ENCODE data around the gene PTPRN2.
"Not testable (repeated sequence)": the region's sequence is repeated elsewhere in the genome, so short reads cannot be mapped to it uniquely, and the experiment has no call there.

Gene PTPRN2

DNA sequence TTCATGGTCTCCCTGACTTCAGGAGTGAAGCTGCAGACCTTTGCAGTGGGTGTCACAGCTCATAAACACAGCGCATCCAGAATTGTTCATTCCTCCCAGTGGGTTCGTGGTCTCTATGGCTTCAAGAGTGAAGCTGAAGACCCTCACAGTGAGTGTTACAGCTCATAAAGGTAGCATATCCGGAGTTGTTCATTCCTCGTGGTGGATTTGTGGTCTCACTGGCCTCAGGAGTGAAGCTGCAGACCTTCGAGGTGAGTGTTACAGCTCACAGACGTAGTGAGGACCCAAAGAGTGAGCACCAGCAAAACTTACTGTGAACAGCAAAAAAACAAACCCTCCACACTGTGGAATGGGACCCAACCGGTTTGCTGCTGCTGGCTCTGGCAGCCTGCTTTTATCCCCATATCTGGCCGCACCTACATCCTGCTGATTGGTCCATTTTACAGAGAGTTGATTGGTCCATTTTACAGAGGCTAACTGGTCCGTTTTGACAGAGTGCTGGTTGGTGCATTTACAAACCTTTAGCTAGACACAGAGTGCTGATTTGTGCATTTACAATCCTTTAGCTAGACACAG is 308.8 kb downstream of the PTPRN2 start:
- DNase-seq (ENCODE audit: low read depth) = no peak

DNA sequence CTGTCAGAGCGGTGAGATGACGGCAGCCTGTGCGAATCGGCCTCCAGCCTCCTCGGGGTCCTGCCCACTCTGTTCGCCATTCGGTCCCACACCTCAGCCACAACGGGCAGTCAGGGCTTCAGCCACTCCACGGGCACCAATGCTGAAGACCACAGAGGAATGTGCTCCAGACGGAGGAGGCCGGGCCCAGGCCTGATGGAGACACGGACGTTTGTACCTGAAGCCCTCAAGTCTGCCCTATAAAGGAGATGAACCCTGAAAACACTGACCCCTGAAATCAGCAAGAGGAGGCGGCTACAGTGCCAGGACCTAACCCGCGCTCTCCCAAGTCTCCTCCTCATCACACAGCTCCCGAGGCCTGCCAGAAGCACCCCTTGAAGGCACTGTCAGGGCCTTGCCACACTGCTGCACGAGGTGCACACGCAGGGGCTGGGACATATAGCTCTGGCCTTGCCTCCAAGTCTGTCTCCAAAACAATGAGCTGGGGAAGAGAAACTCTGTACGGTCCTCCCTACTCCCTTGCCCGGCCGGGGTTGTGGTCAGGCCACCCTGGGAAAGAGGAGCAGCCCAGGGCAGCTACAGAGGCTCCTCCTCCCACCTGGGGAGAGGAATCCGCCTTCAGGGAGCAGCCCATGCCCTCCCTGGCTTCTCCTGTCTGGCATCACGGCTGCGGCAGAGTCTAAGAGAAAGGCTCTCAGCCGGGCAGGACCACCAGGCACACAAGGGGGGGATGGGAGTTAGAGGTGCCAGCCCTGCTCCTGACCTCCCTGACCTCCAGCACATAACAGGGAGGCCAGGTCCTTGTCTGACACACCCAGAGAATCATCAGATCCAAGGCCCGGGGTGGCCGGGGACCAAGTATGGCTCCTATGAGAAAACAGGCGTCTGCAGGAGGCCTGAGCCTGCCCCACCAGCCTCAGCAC is 310.1 kb downstream of the PTPRN2 start:
- DNase-seq (ENCODE audit: low read depth) = no peak

DNA sequence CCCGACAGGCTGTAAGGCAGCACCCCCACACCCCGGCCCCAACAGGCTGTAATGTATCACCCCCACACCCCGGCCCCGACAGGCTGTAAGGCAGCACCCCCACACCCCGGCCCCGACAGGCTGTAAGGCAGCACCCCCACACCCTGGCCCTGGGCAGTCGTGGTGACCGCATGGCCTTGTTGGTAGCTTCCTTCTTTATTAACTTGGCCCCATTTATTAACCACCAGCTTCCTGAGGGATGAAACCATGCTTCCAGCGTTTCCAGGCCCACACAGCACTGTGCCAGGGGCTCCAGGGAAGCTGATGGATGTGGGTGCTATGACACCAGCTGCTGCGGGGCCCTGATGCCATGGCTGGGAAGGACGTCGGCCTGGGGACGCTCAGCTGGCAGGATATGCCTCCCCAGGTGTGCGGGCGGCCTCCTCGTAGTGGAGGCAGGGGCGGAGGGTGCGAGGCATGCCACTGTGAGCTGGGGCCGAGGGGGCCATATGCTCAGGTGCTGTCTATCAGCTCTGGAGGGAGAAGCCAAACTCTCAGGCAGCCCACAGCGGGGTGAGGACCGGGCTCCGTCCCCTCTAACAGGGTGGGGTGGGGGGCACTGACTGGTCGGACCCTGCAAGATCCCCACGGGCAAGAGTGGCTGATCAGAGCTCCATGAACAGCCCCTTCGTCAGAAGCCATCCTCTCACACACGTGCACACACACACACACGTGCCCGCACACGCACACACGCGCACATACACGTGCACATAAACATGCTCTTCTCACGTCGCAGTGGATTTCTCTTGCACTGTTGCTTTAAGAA is 311.0 kb downstream of the PTPRN2 start:
- DNase-seq (ENCODE audit: low read depth) = no peak

DNA sequence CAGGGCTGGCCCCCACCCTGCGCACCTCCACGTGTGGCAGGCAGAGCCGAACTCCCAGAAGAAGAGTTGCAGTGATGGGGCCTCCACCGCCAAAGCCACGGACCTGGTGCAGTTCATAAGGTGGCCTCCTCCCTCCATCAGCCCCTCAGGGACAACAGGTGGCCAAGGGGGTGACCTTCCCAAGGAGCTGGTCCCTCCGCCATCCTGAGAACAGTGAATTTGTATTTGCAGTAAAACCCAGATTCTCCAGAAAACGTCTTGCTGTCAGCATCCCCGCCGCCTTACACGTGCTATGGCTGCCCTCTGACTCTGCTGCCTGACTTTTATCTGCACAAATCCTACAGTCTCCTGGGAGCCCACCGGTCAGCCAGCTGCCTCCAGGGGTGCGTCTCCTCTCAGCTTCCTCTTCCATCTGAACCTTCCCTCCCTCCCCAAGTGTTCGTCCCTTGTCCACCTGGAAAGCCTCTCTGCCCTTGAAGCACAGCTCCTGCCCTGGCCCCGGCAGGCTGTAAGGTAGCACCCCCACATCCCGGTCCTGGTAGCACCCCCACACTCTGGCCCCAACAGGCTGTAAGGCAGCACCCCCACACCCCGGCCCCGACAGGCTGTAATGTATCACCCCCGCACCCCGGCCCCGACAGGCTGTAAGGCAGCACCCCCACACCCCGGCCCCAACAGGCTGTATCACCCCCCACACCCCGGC is 311.8 kb downstream of the PTPRN2 start:
- DNase-seq (ENCODE audit: low read depth) = no peak

DNA sequence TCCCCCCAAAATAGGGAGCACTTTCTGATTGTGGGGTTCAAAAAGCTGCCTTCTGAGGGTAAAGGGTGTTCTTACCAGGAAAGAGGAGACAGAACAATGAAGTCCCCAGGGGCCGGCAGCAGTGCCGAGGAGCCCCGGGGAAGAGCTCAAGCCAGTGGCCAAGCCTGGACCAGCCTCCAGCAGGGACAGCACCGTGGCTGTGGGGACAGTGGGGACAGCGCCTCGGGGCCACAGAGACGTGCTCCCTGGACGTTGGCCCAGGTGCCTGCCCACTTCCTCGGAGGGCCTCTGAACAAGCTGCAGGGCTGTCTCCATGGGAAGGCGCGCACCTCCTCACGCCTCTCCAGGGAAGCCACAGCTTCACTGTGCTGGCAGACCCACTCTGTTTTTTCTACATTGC is 312.6 kb downstream of the PTPRN2 start:
- no peak for DNase-seq (ENCODE audit: low read depth)

DNA sequence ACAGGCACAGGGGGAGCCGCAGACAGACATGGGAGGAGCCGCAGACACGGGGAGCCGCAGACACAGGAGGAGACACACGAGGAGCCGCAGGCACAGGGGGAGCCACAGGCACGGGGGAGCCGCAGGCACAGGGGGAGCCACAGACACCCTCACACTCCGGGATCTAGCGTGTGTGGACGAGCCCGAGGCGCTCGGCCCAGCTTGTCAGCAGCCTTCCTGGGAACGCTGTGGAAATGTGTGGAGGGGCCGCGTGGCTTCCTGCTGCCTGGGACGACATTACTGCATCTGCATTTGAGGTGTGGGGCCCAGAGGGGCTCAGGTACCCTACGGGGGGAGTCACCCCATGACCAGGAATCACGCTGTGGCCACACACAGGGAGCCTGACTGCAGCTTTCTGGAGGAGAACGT is 313.2 kb downstream of the PTPRN2 start:
- no peak for DNase-seq (ENCODE audit: low read depth)

DNA sequence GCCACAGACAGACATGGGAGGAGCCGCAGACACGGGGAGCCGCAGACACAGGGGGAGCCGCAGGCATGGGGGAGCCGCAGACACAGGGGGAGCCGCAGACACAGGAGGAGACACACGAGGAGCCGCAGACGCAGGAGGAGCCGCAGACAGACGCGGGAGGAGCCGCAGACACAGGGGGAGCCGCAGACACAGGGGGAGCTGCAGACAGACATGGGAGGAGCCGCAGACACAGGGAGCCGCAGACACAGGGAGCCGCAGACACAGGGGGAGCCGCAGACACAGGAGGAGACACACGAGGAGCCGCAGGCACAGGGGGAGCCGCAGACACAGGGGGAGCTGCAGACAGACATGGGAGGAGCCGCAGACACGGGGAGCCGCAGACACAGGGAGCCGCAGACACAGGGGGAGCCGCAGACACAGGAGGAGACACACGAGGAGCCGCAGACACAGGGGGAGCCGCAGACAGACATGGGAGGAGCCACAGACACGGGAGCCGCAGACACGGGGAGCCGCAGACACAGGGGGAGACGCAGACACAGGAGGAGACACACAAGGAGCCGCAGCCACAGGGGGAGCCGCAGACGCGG is 313.8 kb downstream of the PTPRN2 start:
- not testable (repeated sequence) for DNase-seq (ENCODE audit: low read depth)

DNA sequence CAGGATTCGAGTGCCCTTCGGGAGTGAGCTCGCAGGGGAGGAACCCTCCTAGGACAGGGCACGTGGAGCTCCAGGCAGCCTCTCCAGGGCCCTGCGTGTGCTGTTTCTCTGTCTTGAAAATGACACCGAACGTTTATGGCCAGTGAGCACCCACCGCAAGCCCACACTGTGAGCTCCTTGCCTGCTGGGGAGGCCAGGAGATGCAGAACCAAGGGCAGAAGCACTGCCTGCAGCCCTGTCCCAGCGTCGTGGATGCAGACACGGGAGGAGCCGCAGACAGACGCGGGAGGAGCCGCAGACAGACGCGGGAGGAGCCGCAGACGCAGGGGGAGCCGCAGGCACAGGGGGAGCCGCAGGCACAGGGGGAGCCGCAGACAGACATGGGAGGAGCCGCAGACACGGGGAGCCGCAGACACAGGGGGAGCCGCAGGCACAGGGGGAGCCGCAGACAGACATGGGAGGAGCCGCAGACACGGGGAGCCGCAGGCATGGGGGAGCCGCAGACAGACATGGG is 314.4 kb downstream of the PTPRN2 start:
- DNase-seq (ENCODE audit: low read depth) = no peak

DNA sequence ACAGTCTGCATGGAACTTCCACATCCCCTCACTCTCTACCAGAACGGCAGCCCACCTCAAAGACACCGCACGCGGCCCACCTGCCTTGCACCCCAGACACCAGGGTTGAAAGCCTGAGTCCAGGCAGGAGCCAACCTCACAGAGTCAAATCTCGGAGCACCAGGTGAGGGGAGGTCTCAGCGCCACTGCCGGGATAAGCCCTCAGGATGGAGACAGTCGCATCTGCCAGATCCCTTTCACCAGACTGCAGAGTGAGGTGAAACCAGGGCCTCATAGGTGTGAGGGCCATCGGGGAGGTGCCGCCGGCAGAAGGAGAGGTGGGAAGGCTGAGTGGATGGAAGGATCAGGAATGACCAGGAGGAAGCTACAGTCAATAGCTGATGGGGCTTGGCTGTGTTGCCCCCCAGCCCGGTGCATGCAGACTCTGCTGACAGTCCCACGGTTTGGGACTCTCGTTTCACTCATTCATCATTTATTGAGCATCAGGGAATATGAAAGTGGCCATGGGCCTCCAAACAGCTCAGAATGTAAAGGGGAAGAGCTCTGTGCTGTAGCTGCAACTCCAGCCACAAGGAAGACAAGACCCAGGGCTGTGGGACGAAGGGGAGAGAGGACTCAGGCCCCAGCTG is 315.0 kb downstream of the PTPRN2 start:
- DNase-seq (ENCODE audit: low read depth) = no peak

DNA sequence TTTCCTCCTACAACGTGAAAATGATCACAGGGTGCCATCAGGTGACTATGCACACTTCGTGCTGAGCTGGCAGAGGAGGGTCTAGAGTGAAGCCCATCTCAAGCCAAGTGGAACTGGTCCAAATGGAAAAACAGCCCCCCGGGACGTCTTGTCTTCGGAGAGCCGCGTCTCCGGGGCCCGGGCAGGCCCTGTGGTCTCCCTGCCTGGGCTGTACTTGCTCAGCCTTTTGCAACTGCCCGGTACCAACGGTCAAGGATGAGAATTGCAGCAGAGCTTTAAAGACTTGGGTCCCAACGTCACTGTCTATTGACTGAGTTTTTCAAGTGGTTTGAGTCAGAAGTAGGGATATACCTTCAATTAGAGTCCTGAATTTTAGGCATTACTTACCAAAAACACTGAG is 315.5 kb downstream of the PTPRN2 start:
- no peak for DNase-seq (ENCODE audit: low read depth)

DNA sequence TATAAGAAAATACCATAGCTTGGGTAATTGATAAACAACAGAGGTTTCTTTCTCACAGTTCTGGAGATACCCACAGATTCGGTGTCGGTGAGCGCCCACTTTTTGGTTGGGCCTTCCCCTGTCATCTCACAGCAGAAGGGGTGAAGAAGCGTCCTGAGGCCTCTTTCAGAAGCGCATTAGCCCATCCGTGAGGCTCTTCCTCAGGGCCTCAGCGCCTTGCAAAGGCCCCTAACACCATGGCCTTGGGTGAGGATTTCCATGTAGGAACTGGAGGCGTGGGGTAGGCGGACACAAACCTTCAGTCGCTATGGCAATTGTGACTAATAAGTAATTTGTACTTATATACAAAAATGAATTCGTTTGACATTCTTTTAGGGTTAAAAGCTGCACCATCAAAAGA is 316.0 kb downstream of the PTPRN2 start:
- DNase-seq (ENCODE audit: low read depth) = no peak

DNA sequence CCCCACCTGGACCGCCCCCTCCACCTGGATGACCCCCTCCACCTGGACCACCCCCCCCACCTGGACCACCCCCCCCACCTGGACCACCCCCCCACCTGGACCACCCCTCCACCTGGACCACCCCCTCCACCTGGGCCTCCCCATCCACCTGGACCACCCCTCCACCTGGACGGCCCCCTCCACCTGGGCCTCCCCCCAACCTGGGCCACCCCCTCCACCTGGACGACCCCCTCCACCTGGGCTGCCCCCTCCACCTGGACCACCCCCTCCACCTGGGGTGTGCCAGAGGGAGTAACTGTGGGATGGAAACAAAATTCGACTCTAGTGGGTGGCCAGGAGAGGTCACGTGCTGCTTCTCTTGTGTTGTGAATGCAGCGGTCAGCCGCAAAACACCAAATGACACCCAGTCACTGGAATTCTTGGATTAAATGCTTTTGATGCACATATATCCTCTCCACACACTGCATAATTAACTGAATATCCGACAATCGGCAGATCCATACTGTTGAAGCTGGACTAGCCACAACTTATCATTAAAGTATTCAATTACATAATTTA is 316.7 kb downstream of the PTPRN2 start:
- DNase-seq (ENCODE audit: low read depth) = no peak

DNA sequence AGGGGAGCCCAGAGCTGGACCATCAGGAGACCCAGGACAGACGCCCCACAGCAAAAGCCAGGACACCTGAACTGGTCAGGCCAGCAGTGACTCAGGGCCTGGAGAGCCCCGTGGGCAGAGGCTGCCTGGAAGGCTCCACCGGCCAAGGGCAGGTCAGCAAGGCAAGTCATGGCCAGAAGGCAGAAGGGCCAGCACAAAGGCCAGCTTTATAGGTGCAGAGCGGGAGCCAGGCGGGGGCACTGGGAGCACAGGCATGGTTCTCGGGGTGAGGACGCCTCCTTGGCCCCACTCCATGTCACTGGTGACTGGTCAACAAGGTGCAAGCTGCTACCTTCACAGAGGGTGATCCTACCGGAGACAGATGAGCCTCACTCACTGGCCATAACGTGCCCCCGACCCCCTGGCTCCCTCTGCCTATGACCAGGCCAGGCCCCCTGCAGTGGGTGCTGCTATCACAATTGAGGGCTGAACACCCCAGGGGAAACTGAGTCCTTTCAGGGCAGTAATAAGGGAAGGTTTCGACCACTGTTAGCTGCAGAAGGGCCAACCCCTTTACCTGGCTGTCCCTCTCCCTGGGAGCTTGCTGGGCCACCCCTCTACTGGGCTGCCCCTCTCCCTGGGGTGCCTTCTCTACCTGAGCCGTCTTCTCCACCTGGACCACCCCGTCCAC is 317.4 kb downstream of the PTPRN2 start:
- DNase-seq (ENCODE audit: low read depth) = no peak

DNA sequence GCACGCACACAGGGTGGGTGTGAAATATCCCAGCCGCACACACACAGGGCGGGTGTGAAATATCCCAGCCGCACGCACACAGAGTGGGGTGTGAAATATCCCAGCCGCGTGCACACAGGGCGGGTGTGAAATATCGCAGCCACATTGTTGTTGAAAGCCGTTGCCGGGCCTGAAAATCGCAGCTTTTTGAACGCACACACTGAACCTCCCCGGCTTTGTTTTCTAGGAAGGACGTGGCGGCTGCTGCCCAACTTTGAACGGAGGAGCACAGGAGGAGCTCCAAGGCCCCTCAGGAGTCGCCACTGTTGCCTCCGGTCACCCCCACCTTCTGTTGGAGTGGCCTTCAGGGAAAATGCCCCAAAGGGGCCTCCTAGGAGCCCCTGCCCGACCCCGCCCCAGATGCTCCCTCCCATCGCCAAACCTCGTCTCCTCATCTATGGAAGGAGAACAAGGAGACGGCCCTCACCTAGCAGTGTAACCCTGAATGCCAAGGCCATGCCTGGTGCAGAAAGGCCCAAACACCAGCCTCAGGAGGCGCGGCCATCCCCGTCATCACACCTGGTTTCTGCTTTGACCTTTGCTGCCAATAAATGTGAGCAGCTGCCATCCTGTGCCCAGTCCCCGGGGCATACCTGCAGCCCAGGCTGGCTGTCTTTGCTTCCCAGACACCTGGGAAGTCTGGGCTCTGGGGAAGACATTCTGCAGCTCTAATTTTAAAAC is 318.6 kb downstream of the PTPRN2 start:
- no peak for DNase-seq (ENCODE audit: low read depth)

DNA sequence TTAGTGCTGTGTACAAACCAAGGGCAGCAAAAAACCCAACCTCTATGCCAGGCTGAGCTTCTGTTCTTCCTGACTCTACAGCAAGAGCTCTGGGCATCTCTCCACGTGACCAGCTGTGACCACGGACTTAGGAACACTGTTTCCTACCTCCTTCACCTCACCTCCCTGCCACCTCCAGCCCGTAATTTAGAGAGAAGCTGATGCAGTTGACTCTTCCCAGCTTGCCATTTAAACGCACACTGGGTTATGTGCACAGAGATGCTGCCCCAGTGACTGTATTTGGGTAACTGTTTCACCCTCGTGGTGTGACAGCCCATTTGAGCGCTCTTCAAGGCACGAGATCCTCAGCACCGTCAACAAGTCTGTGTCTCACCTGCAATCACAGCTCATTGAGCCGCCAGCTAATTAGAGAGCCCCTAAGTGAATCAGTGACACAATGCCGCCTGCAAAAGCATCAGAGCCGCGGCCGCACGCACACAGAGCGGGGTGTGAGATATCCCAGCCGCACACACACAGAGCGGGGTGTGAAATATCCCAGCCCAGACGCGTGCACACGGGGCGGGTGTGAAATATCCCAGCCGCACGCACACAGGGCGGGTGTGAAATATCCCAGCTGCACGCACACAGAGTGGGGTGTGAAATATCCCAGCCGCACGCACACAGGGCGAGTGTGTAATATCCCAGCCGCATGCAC is 319.7 kb downstream of the PTPRN2 start:
- DNase-seq (ENCODE audit: low read depth) = no peak

DNA sequence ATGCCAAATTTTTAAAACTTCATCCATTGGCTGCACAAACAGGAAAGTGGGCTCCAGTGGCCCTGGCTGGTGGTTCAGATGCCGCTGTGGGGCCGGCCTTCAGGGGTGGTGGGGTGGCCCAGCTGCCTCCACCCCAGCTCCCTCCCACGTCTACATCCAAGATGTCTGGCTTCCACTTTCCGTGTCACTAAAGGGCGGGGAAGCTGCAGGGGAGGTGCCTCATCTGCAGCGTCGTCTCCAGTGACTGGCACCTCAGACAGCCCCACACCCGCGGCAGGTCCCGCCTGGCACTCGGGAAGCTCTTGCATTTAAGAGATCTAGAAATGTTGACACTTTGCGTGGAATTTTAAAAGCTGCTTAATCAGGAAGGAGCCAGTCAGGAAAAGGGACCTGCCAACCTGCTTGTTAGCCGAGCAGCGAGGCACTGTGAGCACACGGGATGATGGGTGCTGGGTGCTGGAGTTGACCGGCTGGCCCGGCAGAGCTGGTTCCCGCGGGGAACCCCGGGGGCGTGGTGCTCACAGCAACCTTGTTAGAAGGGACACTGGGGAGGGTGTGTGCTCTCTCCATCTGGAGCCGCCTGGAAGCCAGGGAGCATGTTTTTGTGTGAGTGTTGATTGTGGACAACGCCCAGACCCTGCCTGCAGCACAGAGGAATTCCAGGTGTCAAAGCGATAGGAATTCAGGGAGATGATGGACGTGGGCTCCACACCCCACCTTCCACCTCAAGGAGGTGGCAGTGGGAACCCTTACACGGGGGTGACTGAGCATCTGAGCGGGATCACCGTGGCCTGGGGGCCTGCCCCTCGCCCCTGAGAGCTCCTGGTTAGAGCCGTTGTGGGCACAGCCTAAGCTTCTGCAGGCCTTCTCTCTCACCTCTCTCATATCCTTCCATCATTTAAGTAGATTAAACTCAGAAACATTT is 320.5 kb downstream of the PTPRN2 start:
- no peak for DNase-seq (ENCODE audit: low read depth)

DNA sequence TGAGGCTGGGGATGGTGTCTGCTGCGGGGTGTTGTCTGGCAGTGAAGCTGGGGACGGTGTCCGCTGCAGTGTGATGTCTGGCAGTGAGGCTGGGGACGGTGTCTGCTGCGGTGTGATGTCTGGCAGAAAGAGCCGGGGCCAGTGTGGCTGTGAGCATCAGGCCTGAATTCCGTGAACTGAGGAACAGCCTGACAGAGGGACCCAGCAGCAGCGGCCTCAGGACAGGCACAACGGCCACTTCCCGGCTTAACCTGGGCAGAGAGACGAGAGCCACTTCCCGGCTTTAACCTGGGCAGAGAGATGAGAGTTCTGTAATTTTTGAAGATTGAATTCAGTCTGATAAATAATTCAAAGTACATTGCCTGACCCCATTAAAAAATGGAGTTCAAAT is 321.2 kb downstream of the PTPRN2 start:
- no peak for DNase-seq (ENCODE audit: low read depth)

DNA sequence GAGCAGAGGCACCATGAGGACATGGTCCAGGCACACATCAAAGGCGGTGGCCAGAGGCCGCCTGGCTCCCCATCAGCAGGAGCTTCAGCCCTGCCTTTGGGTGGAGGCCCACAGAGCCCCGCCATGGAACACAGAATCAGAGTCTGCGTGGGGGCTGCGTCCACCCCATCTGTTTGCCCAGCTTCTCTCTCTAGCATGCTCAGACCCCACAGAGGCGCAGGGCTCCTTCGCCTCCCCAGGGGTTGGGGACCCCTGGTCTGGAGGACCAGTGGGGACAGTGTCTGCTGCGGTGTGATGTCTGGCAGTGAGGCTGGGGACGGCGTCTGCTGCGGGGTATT is 321.9 kb downstream of the PTPRN2 start:
- DNase-seq (ENCODE audit: low read depth) = no peak
